H1 (cell line): ENCODE measurements around the gene PPA1. TPM values are rescaled to one million over a fixed set of nuclear protein-coding genes. Genes with fewer than 3 reads are reported as not detected.

Source experiments
- CTCF ChIA-PET: fragments of 300-600 bp; sonication (Branson Sonifier 250); formaldehyde crosslinking; loops from one replicate; lab custom pipeline; 2021; ENCODE audit not compliant: partially characterized antibody; lab: Charles Lee
- POLR2A ChIA-PET: fragments of 300-600 bp; sonication (Branson Sonifier 250); formaldehyde crosslinking; loops from one replicate; lab custom pipeline; 2021; ENCODE audit warnings: inconsistent platforms; ENCODE audit not compliant: partially characterized antibody; lab: Charles Lee
- DNase-seq, 2 experiments: peaks; one replicate each; pipeline versions ENCODE4 v3.0.0 to v3.0.0-alpha.2; 2010 to 2022; ENCODE audit warnings: low spot score in 2 of 2, low read depth in 1 of 2, mixed read lengths in 1 of 2
- FAIRE-seq: peaks from 2 replicates; lab custom pipeline; 2011; peaks lifted over from hg19 to GRCh38; lab: Jason Lieb, UNC
- H2AFZ ChIP-seq: 2 replicates; pipeline ENCODE4 v1.8.1; 2012; ENCODE audit warnings: low read length, inconsistent platforms
- H2AK5ac ChIP-seq: 2 replicates; pipeline ENCODE4 v1.6.1; 2013; ENCODE audit warnings: low read depth, low read length
- H2BK120ac ChIP-seq: replicated peaks from 2 replicates; pipeline ENCODE3; 2013; ENCODE audit warnings: low read depth, low read length, inconsistent platforms
- H2BK12ac ChIP-seq: 2 replicates; pipeline ENCODE4 v1.6.1; 2013; ENCODE audit warnings: low read depth, low read length
- H2BK15ac ChIP-seq: 2 replicates; pipeline ENCODE4 v1.6.1; 2013; ENCODE audit warnings: low read length
- H2BK20ac ChIP-seq: 2 replicates; pipeline ENCODE4 v1.6.1; 2013; ENCODE audit warnings: low read length
- H2BK5ac ChIP-seq: 2 replicates; pipeline ENCODE4 v1.6.1; 2013; ENCODE audit warnings: low read depth, low read length
- H3K14ac ChIP-seq: 2 replicates; pipeline ENCODE4 v1.6.1; 2013; ENCODE audit warnings: inconsistent platforms; ENCODE audit not compliant: insufficient read length
- H3K18ac ChIP-seq: 2 replicates; pipeline ENCODE4 v1.6.1; 2013; ENCODE audit warnings: low read length; ENCODE audit errors: extremely low read depth
- H3K23ac ChIP-seq: 2 replicates; pipeline ENCODE4 v1.6.1; 2013; ENCODE audit warnings: inconsistent platforms; ENCODE audit not compliant: insufficient read length
- H3K23me2 ChIP-seq: 2 replicates; pipeline ENCODE4 v1.6.1; 2013; ENCODE audit warnings: low read depth, low read length
- H3K27ac ChIP-seq: 2 replicates; pipeline ENCODE4 v1.6.1; 2011; ENCODE audit warnings: low read depth, low read length, inconsistent platforms
- H3K27me3 ChIP-seq, 4 experiments: replicated peaks in 1 of 4; 1 replicate in 1 of 4; 2 replicates in 3 of 4; pipeline versions ENCODE4 v1.6.1 to v1.8.1; 2011 to 2013; ENCODE audit warnings: low read length in 3 of 4, mild to moderate bottlenecking in 3 of 4, inconsistent platforms in 2 of 4, mixed read lengths in 2 of 4, moderate library complexity in 1 of 4; ENCODE audit not compliant: control insufficient read depth in 3 of 4, insufficient read depth in 3 of 4; ENCODE audit errors: extremely low read depth in 1 of 4
- H3K36me3 ChIP-seq, 4 experiments: 2 replicates each; pipeline versions ENCODE4 v1.6.1 to v1.8.1; 2011 to 2013; ENCODE audit warnings: mild to moderate bottlenecking in 4 of 4, low read length in 3 of 4, moderate library complexity in 2 of 4, control low read depth in 1 of 4, inconsistent platforms in 1 of 4; ENCODE audit not compliant: insufficient read depth in 4 of 4, control insufficient read depth in 2 of 4
- H3K4ac ChIP-seq: replicated peaks from 2 replicates; pipeline ENCODE3; 2013; ENCODE audit warnings: low read length, low read depth, mixed read lengths, inconsistent platforms; ENCODE audit not compliant: insufficient read length
- H3K4me1 ChIP-seq, 4 experiments: replicated peaks in 1 of 4; 1 replicate in 1 of 4; 2 replicates in 3 of 4; pipeline versions ENCODE4 v1.6.1 to v1.8.1; 2011 to 2013; ENCODE audit warnings: low read length in 3 of 4, inconsistent platforms in 2 of 4, mixed read lengths in 1 of 4; ENCODE audit not compliant: insufficient read depth in 4 of 4, control insufficient read depth in 3 of 4
- H3K4me2 ChIP-seq, 2 experiments: 2 replicates each; pipeline versions ENCODE4 v1.6.1 to v1.8.1; 2011 to 2013; ENCODE audit warnings: low read depth in 2 of 2, low read length in 2 of 2, control low read depth in 1 of 2, inconsistent platforms in 1 of 2, mild to moderate bottlenecking in 1 of 2; ENCODE audit not compliant: insufficient read depth in 1 of 2
- H3K4me3 ChIP-seq, 4 experiments: fragments of 200-600, 300-600 bp in 1 of 4; sonication (generic), shearing (Covaris generic), sonication (Bioruptor Twin) in 1 of 4; 2 replicates each; pipeline versions ENCODE4 v1.5.1 to v1.8.1; 2011 to 2016; ENCODE audit warnings: low read length in 4 of 4, low read depth in 3 of 4, control low read depth in 2 of 4, inconsistent platforms in 2 of 4, mild to moderate bottlenecking in 2 of 4, mixed read lengths in 1 of 4, moderate library complexity in 1 of 4; ENCODE audit not compliant: insufficient read depth in 2 of 4; ENCODE audit errors: extremely low read depth in 1 of 4
- H3K56ac ChIP-seq: replicated peaks from 2 replicates; pipeline ENCODE3; 2013; ENCODE audit warnings: low read depth, mild to moderate bottlenecking, mixed read lengths, low read length, inconsistent platforms; ENCODE audit not compliant: insufficient read length
- H3K79me1 ChIP-seq: 2 replicates; pipeline ENCODE4 v1.6.1; 2013; ENCODE audit warnings: low read depth, low read length, control low read depth
- H3K79me2 ChIP-seq, 2 experiments: 2 replicates each; pipeline versions ENCODE4 v1.6.1 to v1.8.1; 2012 to 2013; ENCODE audit warnings: low read length in 2 of 2, mild to moderate bottlenecking in 2 of 2, inconsistent platforms in 1 of 2; ENCODE audit not compliant: insufficient read depth in 2 of 2, control insufficient read depth in 1 of 2
- H3K9ac ChIP-seq, 4 experiments: replicated peaks in 1 of 4; 1 replicate in 1 of 4; 2 replicates in 3 of 4; pipeline versions ENCODE4 v1.6.1 to v1.8.1; 2011 to 2013; ENCODE audit warnings: low read depth in 3 of 4, low read length in 3 of 4, control low read depth in 2 of 4, mild to moderate bottlenecking in 2 of 4, moderate library complexity in 2 of 4, inconsistent platforms in 1 of 4; ENCODE audit errors: extremely low read depth in 1 of 4
- H3K9me3 ChIP-seq, 2 experiments: 2 replicates each; pipeline versions ENCODE4 v1.6.1 to v1.8.1; 2012 to 2013; ENCODE audit warnings: mild to moderate bottlenecking in 2 of 2, moderate library complexity in 2 of 2, control low read depth in 1 of 2, inconsistent platforms in 1 of 2, low read depth in 1 of 2, low read length in 1 of 2, mixed read lengths in 1 of 2; ENCODE audit not compliant: insufficient read depth in 2 of 2
- H4K20me1 ChIP-seq, 2 experiments: replicated peaks in 1 of 2; 2 replicates each; pipeline versions ENCODE3 to v1.8.1; 2011 to 2013; ENCODE audit warnings: inconsistent platforms in 2 of 2, low read length in 2 of 2, mild to moderate bottlenecking in 1 of 2; ENCODE audit not compliant: insufficient read depth in 2 of 2, control insufficient read depth in 1 of 2
- H4K5ac ChIP-seq: 2 replicates; pipeline ENCODE4 v1.6.1; 2013; ENCODE audit warnings: low read length, low read depth, mixed read lengths, inconsistent platforms; ENCODE audit not compliant: insufficient read length
- H4K8ac ChIP-seq: 2 replicates; pipeline ENCODE4 v1.8.0; 2013; ENCODE audit warnings: mild to moderate bottlenecking, moderate library complexity, low read length, inconsistent platforms; ENCODE audit not compliant: insufficient read depth; ENCODE audit errors: extremely low read depth
- H4K91ac ChIP-seq: replicated peaks from 2 replicates; pipeline ENCODE3; 2013; ENCODE audit warnings: low read length, mixed read lengths, inconsistent platforms; ENCODE audit not compliant: insufficient read length
- JUND ChIP-seq: IDR thresholded peaks from 2 replicates; pipeline ENCODE4 v1.6.1; 2011; ENCODE audit warnings: mild to moderate bottlenecking, improper control_type of control experiment, low read length
- NANOG ChIP-seq: IDR thresholded peaks from 2 replicates; pipeline ENCODE4 v1.6.1; 2011; ENCODE audit warnings: low read length, low read depth, mild to moderate bottlenecking, inconsistent platforms; ENCODE audit not compliant: insufficient read depth, poor library complexity, severe bottlenecking
- RAD21 ChIP-seq, 2 experiments: IDR thresholded peaks in 1 of 2; conservative IDR thresholded peaks in 1 of 2; 2 replicates each; pipeline ENCODE4 v1.6.1; 2011; ENCODE audit warnings: low read depth in 2 of 2, low read length in 2 of 2, improper control_type of control experiment in 1 of 2, inconsistent platforms in 1 of 2, mild to moderate bottlenecking in 1 of 2, moderate library complexity in 1 of 2
- RBBP5 ChIP-seq: IDR thresholded peaks from 2 replicates; pipeline ENCODE4 v1.7.1; 2012; ENCODE audit warnings: low read depth, mild to moderate bottlenecking, inconsistent platforms, low read length, moderate library complexity, borderline replicate concordance
- RXRA ChIP-seq: IDR thresholded peaks from 2 replicates; pipeline ENCODE4 v1.6.1; 2011; ENCODE audit warnings: low read depth, mild to moderate bottlenecking, low read length, moderate library complexity; ENCODE audit not compliant: insufficient read depth
- SUZ12 ChIP-seq: fragments of 200-600 bp; sonication (generic); IDR thresholded peaks from 2 replicates; pipeline ENCODE4 v1.6.1; 2012; ENCODE audit warnings: mild to moderate bottlenecking, inconsistent platforms, low read length, moderate library complexity, mixed read lengths
- TEAD4 ChIP-seq: IDR thresholded peaks from 2 replicates; pipeline ENCODE4 v1.6.1; 2012; ENCODE audit warnings: low read depth, low read length, inconsistent platforms, mixed read lengths
- WGBS, 2 experiments: shearing (Covaris generic) in 1 of 2; methylation state at CpG; one replicate each; pipeline versions ENCODE4 v1.1.6 to v1.1.7; 2013 to 2015; ENCODE audit warnings: low lambda C conversion rate in 2 of 2, mixed read lengths in 2 of 2, inconsistent platforms in 1 of 2, low coverage in 1 of 2, missing lambda C conversion rate in 1 of 2; ENCODE audit not compliant: insufficient replicate concordance in 2 of 2, insufficient coverage in 1 of 2, insufficient read length in 1 of 2; ENCODE audit errors: extremely low coverage in 1 of 2, missing lambda C conversion rate in 1 of 2; 5-methylcytosine and 5-hydroxymethylcytosine counted together
- polyA plus RNA-seq, 7 experiments: library from polyadenylated mRNA; depleted of rRNA in 3 of 7; stranded (reverse) in 5 of 7; unstranded in 2 of 7; fragments of >200 nt in 5 of 7; fragments of 200-250 nt in 2 of 7; gene quantifications; 1 replicate in 5 of 7; 2 replicates in 1 of 7; 4 replicates in 1 of 7; pipeline versions ENCODE4 v1.2.1 to v1.2.3, GENCODE V29; 2011 to 2013; ENCODE audit warnings: missing spikeins in 2 of 7, mixed read lengths in 2 of 7
- total RNA-seq: library from RNA; stranded (reverse); fragmentation: NEBNext Ultra II Directional; extraction: Animal tissue kit (Norgen Biotek cat#: 25700); gene quantifications from 2 replicates; pipeline ENCODE4 v1.2.1, GENCODE V29; 2021

The PPA1 gene
- total and polyA plus RNA-seq, 2 of the 8 experiments (the other 6 are each of a cell fraction or from before 2014, with no cell fraction given) = 77.0 to 191 TPM

DNA sequence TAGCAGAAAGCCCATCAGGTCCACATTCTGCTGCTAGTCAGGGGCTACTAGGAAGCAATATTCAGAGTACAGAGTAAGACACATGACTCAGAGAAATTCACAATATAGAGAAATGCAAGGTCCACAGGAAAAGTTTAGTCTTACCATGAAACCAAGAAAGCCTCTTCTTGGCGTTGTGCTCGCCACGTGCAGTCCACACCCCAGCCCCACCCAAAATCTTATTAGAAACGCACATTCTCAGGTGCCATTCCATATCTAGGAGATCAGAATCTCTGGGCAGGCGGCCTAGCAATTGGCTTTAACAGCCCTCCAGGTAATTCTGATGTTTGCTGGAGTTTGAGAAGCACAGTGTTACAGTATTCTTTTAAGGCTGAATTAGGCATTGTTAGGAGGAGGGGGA is 47.1 kb downstream of the PPA1 start:
- 83% methylated on average over 5 of the region's 5 CpGs; no CpG with 5 or more reads in 1 of the 2 experiments for WGBS, 2 experiments
- Histone ChIP-seq H3K36me3 (no peaks in the 10 kb centered on the region), H4K91ac (no peak overlapping the region), H3K9ac (no peak overlapping the region), H4K5ac (no peak overlapping the region), H3K4ac (no peak overlapping the region), H3K23ac (no peak overlapping the region), H3K4me2 (no peak overlapping the region), H3K4me1 (no peaks in the 10 kb centered on the region), H2BK120ac (no peak overlapping the region), H3K14ac (no peak overlapping the region), H4K20me1 (no peaks in the 10 kb centered on the region), H3K27me3 (0 out of 7 replicates have a peak, but pooled peaks cover 0 to 3% (median 0%) of the 10 kb centered on the region in 4 experiments), H2BK5ac (no peak overlapping the region), H3K27ac (no peak overlapping the region), H4K8ac (no peak overlapping the region), H2AK5ac (no peak overlapping the region), H3K9me3 (no peaks in the 10 kb centered on the region), H2BK20ac (no peak overlapping the region), H2BK12ac (no peak overlapping the region), H3K18ac (no peak overlapping the region), H3K23me2 (no peaks in the 10 kb centered on the region; the same call in 1 of the 2 replicates), H3K79me2 (no peaks in the 10 kb centered on the region), H2BK15ac (no peak overlapping the region), H3K56ac (no peak overlapping the region), H3K4me3 (no peak overlapping the region), H2AFZ (no peak overlapping the region), H3K79me1 (no peaks in the 10 kb centered on the region)
- TF ChIP-seq RXRA (no peak), NANOG (no peak), RAD21 (IDR thresholded peaks at IDR 0.05 in 1 of 2, conservative IDR thresholded peaks at IDR 0.05 in 1 of 2; ENCODE audit: low read depth in 2 of 2, low read length in 2 of 2) (no peak), SUZ12 (no peak), RBBP5 (no peak), TEAD4 (no peak), JUND (no peak)
- DNase-seq (no peak), FAIRE-seq (no peak)
- ChIA-PET POLR2A (no interaction called here), CTCF (interaction anchor here (3.1 kb wide), 1 partner anchor 71 kb away, joined by 8 read pairs; no protein-coding TSS in a partner anchor)
